HG03342 (cell line): ENCODE measurements around the gene CPXM2.
"Not testable (repeated sequence)": the region's sequence is repeated elsewhere in the genome, so short reads cannot be mapped to it uniquely, and the experiment has no call there.

Source experiments
- ATAC-seq: cut with Tn5 transposase; IDR thresholded peaks from one replicate; pipeline ENCODE4 v1.9.1; 2021; ENCODE audit warnings: mild to moderate bottlenecking, moderate library complexity; ENCODE audit not compliant: unreplicated experiment

CPXM2 gene

DNA sequence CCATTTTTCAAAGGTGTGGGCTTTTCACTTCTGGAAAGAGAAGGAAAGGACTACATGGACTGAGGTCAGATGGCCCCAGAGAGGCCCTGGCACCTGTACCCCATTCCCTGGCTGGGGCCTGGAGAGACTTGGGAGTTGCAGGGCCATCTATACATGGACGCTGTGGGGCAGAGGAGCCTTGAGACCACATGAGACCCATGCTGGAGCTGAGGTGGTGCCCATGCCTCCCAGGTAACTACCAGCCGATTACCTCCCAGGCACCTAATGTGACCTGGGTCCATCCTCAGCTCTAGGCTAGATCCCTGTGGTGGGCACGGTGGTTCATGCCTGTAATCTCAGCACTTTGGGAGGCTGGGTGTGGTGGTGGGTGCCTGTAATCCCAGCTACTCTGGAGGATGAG, 144.2 kb downstream of the CPXM2 start:
- ATAC-seq: no peak

DNA sequence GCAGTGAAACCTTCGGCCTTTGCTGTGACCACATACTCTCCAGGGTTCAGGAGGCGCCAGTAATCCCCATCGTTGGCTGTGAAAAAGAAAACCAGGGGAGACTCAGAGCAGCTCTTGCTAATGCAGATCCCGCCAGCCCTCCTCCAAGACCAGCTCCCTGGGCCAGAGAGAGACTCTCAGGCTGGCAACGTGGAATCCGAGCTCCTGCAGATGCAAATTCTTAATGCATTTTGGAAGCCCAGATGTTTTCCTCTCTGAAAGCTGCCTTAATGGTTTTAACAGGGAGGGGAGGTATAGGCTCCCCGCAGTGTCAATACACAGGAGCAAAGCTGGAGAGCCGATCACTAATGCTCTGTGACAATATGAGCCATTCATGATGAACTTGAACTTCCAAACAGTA, 144.7 kb downstream of the CPXM2 start:
- ATAC-seq: no peak

DNA sequence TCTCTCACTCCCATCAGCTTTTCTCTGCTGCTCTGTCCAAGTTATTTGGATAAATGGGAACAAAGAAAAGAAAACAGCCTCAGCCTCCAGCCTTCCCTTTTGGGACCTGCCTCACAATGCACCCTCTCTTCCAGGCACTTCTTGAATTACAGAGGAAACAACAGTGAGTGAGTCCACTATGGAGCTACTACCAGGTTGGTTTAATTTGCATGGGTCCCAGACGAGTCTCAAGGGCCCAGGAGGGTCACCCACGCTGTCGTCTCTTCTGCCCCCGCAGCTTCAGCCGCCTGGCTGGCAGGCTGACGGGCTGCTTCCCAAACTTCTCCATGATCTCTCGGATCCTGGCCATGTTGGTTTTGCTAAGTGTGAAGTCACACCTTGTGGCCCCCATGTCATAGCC, 145.1 kb downstream of the CPXM2 start:
- ATAC-seq: no peak

DNA sequence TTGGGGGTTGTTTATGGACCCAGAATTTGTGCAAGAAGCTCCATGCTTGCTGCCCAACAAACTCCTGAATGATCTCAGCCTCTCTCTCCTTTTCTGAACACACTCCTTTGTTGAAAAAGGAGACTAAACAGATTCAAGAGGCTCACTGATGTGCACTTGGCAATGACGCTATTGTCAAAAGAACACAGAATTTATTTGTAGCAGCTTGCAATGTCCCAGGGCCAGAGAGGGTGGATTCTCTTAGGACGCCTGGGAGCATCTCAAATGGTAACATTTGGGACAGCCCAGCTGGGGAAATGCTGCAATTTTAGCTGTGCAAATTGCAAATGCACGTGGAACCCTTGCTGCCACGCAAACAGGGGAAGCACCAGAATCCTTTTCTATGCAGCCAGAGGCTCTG, 145.5 kb downstream of the CPXM2 start:
- ATAC-seq: no peak

DNA sequence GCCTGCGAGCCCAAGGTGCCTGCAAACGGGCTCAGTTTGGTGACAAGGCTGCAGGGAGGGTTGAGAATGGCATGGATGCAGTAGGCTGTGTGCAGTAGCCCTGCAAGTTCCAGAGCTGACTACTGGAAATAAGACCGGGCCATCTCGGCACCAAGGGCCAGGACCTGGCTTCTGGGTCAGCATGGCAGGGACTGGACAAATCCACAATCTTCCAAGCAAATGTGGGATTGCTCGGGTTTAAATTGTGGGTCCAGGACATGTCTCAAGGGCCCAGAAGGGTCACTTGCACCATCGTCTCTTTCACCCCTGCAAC, 147.4 kb downstream of the CPXM2 start:
- no peak for ATAC-seq

DNA sequence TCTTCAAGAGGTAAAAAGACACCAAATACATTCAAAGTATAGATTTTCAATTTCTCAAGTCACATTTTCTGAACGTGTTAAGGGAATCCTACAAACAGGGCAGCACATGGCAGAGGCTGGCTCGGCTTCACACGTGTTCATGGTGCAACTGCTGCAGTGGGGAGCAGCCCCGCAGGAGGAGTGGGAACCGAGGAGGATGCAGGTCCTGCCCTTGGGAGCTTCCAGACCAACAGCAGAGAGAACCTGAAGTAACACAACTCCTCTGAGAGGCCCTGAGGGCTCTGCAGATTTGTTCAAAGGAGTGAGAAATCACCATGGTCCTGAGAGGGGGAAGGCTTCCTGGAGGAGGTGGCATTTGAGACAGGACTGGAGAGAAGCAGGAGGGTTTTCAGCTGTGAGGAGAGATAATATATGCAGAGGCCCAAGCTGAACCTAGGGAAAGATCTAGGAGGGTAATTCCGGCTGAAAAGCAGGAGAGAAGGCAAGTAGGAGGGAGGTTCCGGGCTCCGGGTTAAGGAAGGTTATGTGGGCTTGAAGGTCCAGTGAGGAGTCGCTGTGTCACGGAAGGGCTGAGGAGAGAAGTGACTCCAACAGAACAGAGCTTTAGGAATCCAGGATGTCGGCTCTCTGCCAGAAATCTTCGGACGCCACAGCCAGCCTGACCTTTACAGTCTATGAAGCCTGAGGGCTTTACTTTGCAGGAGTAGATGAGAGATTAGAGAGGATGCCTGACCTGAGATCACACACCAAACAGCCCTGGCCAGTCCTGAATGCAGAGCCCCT, 148.0 kb downstream of the CPXM2 start:
- ATAC-seq: no peak

DNA sequence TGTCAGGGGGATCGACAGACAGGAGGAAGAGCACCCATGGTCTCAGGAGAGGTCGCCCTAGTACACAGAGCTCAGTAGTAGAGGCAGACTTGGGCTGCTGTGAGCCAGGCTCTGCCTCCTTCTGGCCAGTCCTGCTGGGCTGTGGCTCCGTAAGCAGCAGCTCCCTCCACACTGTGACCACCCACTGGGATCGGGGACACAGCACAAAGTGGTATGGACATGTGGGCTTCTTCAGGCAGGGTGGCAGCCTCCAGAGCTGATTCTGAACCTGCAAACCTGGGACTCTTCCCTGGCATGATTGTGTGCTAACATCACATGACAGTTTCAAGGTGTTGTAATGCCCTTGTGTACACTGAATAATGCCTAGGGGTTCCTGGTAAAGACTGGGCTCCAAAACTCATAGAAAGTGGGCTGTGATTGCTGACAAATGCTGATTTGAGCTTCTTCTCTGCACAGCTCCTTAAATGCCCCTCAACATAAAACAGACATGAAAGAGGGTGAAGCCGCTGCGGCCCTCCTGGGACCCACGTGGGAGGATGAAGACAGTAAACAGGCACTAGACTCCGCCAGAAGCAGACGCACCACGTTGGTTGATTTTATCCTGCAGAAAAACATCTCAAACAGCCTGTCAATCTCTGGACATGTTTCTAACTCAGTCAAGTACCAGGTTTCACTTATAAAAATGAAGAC, 148.7 kb downstream of the CPXM2 start:
- no peak for ATAC-seq

DNA sequence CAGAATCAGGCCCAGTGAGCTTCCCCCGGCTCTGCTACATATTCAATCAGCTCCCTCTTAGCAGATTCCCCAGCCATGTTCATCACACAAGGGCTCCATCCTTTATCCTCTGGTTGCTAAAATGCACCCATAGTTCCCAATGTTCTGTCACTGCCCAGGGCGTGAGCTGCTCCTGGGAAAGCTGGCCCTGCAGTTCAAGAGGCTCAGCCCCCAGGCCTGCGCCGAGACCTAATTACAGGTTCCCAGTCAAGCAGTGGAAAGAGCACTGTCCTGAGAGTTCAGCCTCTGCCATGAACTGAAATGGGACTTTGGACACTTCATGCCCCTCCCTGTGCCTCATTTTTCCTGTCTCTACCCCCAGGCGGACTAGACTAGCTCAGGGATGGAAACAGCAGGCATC, 149.9 kb downstream of the CPXM2 start:
- ATAC-seq: no peak

DNA sequence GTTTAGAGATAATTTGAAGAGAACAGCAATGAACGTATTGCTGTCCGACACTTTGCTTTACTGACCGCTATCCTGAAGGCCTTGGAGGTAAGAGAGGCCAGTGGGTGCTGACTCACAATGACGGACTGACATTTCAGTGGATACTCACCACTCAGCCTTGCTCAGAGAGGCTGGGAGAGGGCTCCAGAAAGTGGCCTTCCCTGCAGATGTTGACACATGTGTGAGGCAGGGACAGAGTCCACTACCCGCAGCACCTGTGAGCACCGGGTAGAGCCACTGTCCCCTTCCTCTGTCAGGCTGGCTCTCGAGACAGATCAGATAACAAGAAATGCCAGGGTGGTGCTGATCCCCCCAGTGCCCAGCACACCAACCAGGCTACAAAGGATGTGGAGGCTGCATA, 150.5 kb downstream of the CPXM2 start:
- no peak for ATAC-seq

DNA sequence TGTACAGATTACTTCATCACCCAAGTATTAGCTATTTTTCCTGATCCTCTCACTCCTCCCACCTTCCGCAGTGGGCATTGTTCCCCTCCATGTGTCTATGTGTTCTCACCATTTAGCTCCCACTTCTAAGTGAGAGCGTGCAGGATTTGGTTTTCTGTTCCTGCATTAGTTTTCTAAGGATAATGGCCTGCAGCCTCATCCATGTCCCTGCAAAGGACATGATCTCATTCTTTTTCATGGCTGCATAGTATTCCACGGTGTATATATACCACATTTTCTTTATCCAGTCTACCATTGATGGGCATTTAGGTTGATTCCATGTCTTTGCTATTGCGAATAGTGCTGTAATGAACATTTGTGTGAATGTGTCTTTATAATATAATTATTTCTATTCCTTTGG, 154.7 kb downstream of the CPXM2 start:
- ATAC-seq: not testable (repeated sequence)

DNA sequence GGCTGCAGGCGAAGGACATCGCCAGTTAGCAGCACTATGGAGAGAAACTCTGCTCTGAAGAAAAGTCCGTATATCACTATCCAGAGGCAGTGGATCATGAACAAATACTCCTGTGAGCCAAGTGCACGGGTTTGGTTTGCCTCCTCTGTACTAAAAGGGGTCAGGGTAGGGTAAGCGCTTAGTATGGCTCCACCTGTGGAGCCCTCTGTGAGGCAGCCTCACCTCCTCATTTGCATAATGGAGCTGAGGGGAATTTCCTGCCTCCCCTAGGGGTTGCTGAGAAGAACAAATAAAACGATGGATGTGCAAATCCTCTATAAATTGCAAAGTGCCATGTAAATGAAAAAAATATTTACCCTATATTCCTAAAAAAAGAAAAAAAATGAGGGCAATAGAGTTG, 162.1 kb downstream of the CPXM2 start:
- no peak for ATAC-seq

DNA sequence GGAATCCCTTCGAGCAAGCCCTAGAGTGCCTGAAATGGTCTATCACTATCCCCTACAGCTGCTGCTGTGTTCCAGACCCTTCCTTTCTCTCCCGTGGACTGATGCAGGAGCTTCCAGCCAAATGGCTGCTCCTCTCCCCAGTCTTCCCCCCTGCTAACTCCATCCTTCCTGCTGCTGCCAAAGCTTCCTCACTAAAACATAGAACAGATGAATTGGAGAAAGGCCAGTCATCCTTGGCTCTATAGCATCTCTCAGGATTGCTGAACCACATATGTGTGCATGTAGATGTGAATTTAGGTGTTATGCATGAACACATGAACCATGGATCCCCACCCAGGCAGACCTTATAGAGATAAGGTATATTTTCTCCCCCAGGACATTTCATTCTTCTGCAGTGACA, 164.8 kb downstream of the CPXM2 start:
- ATAC-seq: no peak

DNA sequence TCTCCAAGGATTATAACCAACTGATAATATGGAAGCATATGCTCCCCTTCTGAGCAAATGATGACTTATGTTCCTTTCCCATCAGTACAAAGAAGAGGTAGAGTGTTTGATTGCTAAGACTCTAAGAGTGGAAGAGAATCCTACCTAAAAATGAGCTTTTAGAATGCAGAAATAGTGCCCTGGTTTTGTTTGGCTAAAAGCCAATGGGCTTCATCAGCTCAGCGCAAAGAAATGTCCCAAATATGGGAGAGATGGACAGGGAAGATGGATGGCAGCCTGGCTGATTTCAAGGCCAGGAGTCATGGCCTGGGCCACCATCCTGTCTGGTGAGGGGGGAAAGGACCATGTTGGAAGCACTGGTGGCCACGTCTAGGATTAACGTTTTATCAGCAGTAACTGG, 165.2 kb downstream of the CPXM2 start:
- ATAC-seq: no peak

DNA sequence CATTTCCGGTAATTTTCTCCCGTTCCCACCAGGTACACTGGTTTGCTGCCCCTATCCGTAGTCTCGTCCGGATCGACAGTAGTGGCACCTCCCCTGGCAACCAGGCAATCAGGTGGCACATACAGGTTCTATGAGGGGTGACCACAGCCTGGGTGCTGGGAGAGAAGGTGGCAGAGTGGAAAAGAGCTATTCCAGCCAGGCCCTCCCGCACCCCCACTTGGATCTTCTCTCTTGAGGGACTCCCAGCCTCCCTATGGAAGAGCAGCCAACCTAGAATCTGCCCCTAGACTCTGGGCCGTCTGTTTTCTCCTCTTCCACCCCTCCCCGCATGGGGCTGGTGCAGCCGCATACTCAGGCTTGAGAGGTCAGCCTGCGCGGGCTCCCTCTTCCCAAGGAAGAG, 166.9 kb downstream of the CPXM2 start:
- no peak for ATAC-seq

DNA sequence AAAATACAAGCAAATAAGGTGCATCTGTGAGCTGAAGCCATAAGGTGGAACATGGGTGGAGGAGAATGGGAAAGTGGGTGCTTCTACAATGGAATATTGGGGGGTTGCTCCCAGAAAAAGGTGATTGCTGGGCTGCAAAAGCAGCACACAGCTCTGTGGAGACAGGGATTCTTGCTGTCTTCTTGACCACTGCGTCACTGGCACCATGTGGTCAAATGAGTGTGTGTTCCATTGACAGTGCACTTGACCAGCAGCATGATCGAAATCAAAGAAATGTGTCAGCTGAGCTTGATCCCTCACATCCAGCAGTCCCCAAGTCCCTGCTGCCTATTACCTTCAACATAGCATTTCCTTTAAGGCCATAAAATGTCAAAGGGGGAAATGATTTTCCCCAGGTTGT, 169.3 kb downstream of the CPXM2 start:
- ATAC-seq: no peak

DNA sequence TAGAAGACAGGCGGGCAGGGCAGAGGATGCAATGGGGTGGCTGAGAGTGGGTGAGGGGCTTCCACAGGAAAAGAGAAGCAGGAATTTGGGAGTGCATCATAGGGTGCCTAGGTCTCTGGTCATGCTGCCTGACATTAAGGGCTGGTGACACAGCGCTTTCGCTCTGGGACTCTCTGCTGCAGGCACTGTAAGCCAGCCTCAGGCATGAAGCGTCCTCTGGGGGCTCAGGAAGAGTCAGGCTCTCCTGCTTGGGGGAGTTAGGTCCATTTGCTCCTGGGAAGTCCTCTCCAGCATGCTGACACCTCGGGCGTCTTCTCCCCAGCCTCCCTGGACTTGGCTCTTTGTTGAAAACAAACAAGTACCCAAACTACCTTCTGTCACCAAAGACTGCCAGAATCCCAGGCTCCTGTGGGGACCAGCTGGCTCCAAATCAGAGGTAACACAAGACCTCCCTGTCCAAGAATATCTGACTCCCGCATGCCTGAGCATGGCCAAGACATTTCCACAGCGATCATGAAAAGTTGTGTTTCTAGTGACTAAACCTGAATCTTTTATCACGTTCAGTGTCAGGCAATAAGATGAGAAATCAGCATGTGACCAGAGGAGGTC, 170.1 kb downstream of the CPXM2 start:
- ATAC-seq: no peak

DNA sequence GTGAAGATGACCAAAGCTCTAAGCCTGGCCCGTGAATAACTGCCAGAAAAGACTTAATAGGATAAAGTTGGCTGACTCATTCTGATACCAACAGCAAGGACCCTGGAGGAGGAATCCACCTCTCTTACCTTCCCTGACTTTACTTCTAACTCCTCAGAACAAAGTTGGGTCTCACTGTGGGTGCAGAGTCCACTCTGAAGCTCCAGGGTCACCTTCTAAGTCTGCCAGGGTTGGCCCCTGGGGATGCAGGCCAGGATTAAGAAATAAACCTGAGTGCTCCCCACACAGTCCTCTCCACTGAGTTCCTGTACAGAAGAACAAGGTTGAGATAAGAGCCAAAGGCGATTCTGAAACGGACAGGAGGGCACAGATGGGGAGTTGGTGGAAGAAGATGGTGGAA, 171.1 kb downstream of the CPXM2 start:
- ATAC-seq: no peak

DNA sequence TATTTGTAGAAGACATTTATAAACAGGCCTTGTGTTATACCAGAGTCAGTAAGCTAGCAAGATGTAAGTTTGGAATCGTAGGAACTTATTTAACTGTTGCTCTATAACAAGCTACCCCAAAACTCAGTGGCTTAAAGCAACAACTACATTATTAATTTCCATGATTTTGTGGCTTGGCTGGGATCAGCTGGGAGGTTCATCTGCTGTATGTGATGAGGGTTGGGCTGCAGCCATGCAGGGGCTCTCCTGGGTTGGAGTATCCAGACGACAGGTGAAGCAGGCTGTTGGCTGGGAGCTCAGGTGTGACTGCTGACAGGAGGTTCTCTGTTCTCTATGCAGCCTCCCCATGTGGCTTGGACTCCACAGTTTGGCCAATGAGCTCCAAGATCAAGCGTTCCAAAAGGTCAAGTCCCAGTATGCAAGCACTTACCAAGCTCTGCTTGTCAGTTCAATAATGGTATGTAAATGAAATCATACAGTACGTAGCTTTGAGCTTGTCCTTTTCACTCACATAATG, 173.0 kb downstream of the CPXM2 start:
- no peak for ATAC-seq

DNA sequence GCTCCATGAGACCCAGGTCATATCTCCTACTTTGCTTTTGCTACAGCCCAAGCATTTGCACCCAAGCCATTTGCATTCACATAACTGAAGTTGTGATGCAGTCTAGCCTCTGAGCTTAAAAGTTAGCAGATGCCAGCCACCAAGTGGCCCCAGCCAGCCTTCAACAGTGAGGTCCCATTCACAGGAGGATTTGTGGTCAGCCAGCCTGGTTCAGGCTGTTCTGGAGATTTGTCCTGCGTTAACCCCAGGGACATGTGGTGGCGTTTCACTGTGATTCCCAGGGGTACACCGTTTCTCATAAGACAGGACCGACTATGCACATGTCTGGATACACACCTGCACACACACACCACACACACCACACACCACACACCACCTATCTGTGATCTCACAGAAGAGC, 174.3 kb downstream of the CPXM2 start:
- no peak for ATAC-seq

DNA sequence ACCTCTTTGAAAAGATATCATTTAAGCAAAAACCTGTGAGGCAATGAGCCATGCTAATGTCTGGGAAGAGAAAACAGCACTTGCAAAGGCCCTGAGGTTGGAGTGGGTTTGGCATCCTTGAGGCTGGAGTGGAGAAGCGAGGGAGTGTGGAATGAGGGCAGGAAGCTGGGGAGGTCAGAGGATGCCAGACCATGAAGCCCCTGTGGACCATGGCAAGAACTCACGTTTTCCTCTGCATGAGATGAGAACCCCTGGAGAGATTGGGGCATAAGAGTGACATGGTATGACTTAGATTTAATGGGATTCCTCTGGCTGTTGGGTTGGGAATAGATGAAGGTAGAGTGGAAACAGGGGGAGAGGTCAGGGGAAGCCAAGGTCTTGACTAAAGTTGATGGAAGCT, 176.1 kb downstream of the CPXM2 start:
- ATAC-seq: no peak

DNA sequence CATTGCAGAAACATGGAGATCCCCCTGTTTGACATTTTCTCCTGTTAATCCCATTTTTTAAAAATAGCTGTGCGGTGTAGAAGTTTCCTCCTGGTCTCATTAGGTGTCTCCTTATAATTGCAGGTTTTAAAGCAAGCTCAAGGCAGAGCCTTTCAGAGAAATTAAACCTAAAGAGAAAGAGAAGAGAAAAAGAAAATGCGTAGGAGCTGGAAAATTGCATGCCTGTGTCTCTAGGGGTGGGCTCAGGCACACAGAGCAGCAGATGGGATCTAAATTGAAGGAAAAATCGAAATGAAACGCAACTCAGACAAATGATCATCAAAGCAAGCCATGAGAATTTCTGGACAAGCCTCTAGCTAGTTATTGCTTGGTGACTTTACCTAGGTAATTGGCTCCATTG, 185.4 kb downstream of the CPXM2 start:
- no peak for ATAC-seq

DNA sequence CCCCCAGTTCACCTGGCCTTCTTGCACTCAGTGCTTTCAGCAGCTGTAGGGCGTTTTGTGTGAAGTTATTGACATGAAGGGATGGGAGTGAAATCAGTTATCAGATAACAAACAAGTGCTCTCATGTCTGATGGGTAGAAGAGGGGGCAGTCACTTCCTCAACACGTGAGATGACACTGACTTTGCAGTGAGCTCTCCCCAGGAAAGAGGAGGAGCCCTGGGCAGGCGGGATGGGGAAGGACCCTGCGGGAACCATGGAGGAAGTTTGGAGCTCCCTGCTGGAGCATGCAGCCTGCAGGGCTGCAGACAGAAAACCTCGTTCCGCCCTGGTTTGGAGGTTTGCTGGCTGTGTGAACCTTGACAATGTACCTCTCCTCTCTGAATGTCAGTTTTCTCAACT, 186.8 kb downstream of the CPXM2 start:
- ATAC-seq: no peak
